Gastroesophageal sphincter (tissue), 3 donors: ENCODE data around the gene RXRB.

Experiments used
- POLR2A ChIP-seq, 2 donors: fragments of 450-650 bp; IDR thresholded peaks; one replicate each; pipeline ENCODE4 v1.6.1; 2017; ENCODE audit warnings: antibody characterized with exemption in 2 of 2, mild to moderate bottlenecking in 2 of 2, moderate library complexity in 1 of 2
- POLR2AphosphoS5 ChIP-seq: sonication (generic); formaldehyde crosslinking; IDR thresholded peaks from one replicate; pipeline ENCODE4 v1.6.1; 2017; ENCODE audit warnings: antibody characterized with exemption
- TF ChIP-seq, protein P1 (sequence below), 4 experiments: fragments of 200-600 bp in 2 of 4; fragments of 450-650 bp in 2 of 4; sonication (generic) in 1 of 4; IDR thresholded peaks; one replicate each; pipeline ENCODE4 v1.5.1; 2017 to 2019; ENCODE audit warnings: antibody characterized with exemption in 4 of 4, mild to moderate bottlenecking in 2 of 4, moderate library complexity in 2 of 4

- TF ChIP-seq, protein P1, sequence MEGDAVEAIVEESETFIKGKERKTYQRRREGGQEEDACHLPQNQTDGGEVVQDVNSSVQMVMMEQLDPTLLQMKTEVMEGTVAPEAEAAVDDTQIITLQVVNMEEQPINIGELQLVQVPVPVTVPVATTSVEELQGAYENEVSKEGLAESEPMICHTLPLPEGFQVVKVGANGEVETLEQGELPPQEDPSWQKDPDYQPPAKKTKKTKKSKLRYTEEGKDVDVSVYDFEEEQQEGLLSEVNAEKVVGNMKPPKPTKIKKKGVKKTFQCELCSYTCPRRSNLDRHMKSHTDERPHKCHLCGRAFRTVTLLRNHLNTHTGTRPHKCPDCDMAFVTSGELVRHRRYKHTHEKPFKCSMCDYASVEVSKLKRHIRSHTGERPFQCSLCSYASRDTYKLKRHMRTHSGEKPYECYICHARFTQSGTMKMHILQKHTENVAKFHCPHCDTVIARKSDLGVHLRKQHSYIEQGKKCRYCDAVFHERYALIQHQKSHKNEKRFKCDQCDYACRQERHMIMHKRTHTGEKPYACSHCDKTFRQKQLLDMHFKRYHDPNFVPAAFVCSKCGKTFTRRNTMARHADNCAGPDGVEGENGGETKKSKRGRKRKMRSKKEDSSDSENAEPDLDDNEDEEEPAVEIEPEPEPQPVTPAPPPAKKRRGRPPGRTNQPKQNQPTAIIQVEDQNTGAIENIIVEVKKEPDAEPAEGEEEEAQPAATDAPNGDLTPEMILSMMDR (IDR thresholded peaks at IDR 0.05): no peak
- no peak for TF ChIP-seq POLR2A (IDR thresholded peaks at IDR 0.05)
- no peak for TF ChIP-seq POLR2AphosphoS5
These were observed 56.1 kb downstream of the RXRB start for GRCh38 chr6:33144373-33144772.
